ENCODE measurements around the gene NDUFAF3. TPM values are rescaled to one million over a fixed set of nuclear protein-coding genes. Genes with fewer than 3 reads are reported as not detected.

Gene NDUFAF3
- total RNA-seq, 4 donors from 2014 or later: 116 to 122 (median 118) TPM

- Histone ChIP-seq H3K4me3 (no peak overlapping the region), H3K27ac (no peak overlapping the region), H3K27me3 (no peaks in the 10 kb centered on the region), H3K9me3 (no peaks in the 10 kb centered on the region), H3K4me1 (peaks cover 0 to 12% (median 0%) of the 10 kb centered on the region in 4 donors), H3K36me3 (peaks cover 0 to 62% (median 5%) of the 10 kb centered on the region in 3 donors)
- no peak for TF ChIP-seq CTCF (IDR thresholded peaks at IDR 0.05)
- TF ChIP-seq EP300 (IDR thresholded peaks at IDR 0.05): no peak
- TF ChIP-seq POLR2A (IDR thresholded peaks at IDR 0.05): no peak
- no peak for DNase-seq (ENCODE audit: low spot score in 2 of 2)
- WGBS, 2 donors: 81 to 86% methylated on average over 7 of the region's 8 CpGs
These were observed 24.8 kb upstream of the NDUFAF3 start for GRCh38 chr3:48997102-48997635.

- H3K9me3 ChIP-seq: no peaks in the 10 kb centered on the region
- peaks cover 0 to 6% (median 0%) of the 10 kb centered on the region in 4 donors for H3K4me1 ChIP-seq
- H3K4me3 ChIP-seq: no peak overlapping the region
- WGBS, 2 donors: 61 to 68% methylated on average over 18 to 20 of the region's 20 CpGs
- peaks cover 0 to 70% (median 5%) of the 10 kb centered on the region in 3 donors for H3K36me3 ChIP-seq
- no peak for DNase-seq (ENCODE audit: low spot score in 2 of 2)
- no peak for TF ChIP-seq CTCF (IDR thresholded peaks at IDR 0.05)
- no peak for TF ChIP-seq EP300 (IDR thresholded peaks at IDR 0.05)
- TF ChIP-seq POLR2A (IDR thresholded peaks at IDR 0.05): no peak
- H3K27ac ChIP-seq: peak overlapping the region in 2 of 4 donors; percentile 15 to 43
- no peaks in the 10 kb centered on the region for H3K27me3 ChIP-seq
These were observed 23.9 kb upstream of the NDUFAF3 start for GRCh38 chr3:48997714-48998637.

- Histone ChIP-seq H3K4me3 (no peak overlapping the region), H3K4me1 (peaks cover 0 to 6% (median 0%) of the 10 kb centered on the region in 4 donors), H3K9me3 (no peaks in the 10 kb centered on the region), H3K36me3 (peaks cover 0 to 75% (median 5%) of the 10 kb centered on the region in 3 donors), H3K27ac (no peak overlapping the region), H3K27me3 (no peaks in the 10 kb centered on the region)
- TF ChIP-seq EP300 (IDR thresholded peaks at IDR 0.05) (no peak), CTCF (IDR thresholded peaks at IDR 0.05) (no peak), POLR2A (IDR thresholded peaks at IDR 0.05) (no peak)
- WGBS, 2 donors: 70 to 78% methylated on average over 8 of the region's 8 CpGs
- no peak for DNase-seq (ENCODE audit: low spot score in 2 of 2)
These were observed 22.6 kb upstream of the NDUFAF3 start for GRCh38 chr3:48999085-48999858.

- Histone ChIP-seq H3K27me3 (no peaks in the 10 kb centered on the region), H3K9me3 (no peaks in the 10 kb centered on the region), H3K4me3 (no peak overlapping the region), H3K36me3 (peaks cover 0 to 59% (median 4%) of the 10 kb centered on the region in 3 donors), H3K4me1 (peaks cover 0 to 11% (median 1%) of the 10 kb centered on the region in 4 donors), H3K27ac (no peak overlapping the region)
- no peak for TF ChIP-seq EP300 (IDR thresholded peaks at IDR 0.05)
- TF ChIP-seq POLR2A (IDR thresholded peaks at IDR 0.05): no peak
- TF ChIP-seq CTCF (IDR thresholded peaks at IDR 0.05): no peak
- 88 to 92% methylated on average over 6 of the region's 6 CpGs for WGBS, 2 donors
- DNase-seq (ENCODE audit: low spot score in 2 of 2): no peak
These were observed 20.8 kb upstream of the NDUFAF3 start for GRCh38 chr3:49001155-49001554.

All from tibial nerve (tissue), 4 donors.